HG03432 (cell line): ENCODE measurements around the gene IL23R.

ENCODE experiments used
- ATAC-seq: cut with Tn5 transposase; IDR thresholded peaks from one replicate; pipeline ENCODE4 v1.9.1; 2021; ENCODE audit warnings: mild to moderate bottlenecking, moderate library complexity; ENCODE audit not compliant: unreplicated experiment

Gene IL23R

GRCh38 chr1:67148516-67149178 lies 17.6 kb upstream of the IL23R start:
- ATAC-seq: peak; percentile 27

GRCh38 chr1:67149179-67149770 lies 17.0 kb upstream of the IL23R start:
- ATAC-seq: peak; percentile 93

GRCh38 chr1:67150931-67151330 lies 15.3 kb upstream of the IL23R start:
- ATAC-seq: no peak

GRCh38 chr1:67158401-67158800 lies 7.9 kb upstream of the IL23R start:
- ATAC-seq: no peak

- no peak for ATAC-seq
Measured at GRCh38 chr1:67159233-67159632, 7.0 kb upstream of the IL23R start.

GRCh38 chr1:67162954-67163353 lies 3.3 kb upstream of the IL23R start:
- peak; percentile 59 for ATAC-seq

GRCh38 chr1:67165468-67166041 lies 699 bp upstream of the IL23R start:
- no peak for ATAC-seq

- ATAC-seq: peak; percentile 38
Measured at GRCh38 chr1:67169496-67169895, 3.2 kb downstream of the IL23R start.

GRCh38 chr1:67169932-67170331 lies 3.7 kb downstream of the IL23R start:
- ATAC-seq: no peak

- ATAC-seq: no peak
Measured at GRCh38 chr1:67170751-67171573, 4.7 kb downstream of the IL23R start.

- ATAC-seq: peak; percentile 13
Measured at GRCh38 chr1:67171574-67171955, 5.3 kb downstream of the IL23R start.

- ATAC-seq: peak; percentile 51
Measured at GRCh38 chr1:67171978-67172377, 5.7 kb downstream of the IL23R start.

GRCh38 chr1:67173988-67174387 lies 7.7 kb downstream of the IL23R start:
- ATAC-seq: no peak

- no peak for ATAC-seq
Measured at GRCh38 chr1:67174716-67175284, 8.5 kb downstream of the IL23R start.

GRCh38 chr1:67175530-67176087 lies 9.4 kb downstream of the IL23R start:
- no peak for ATAC-seq

GRCh38 chr1:67184838-67185421 lies 18.7 kb downstream of the IL23R start:
- no peak for ATAC-seq

GRCh38 chr1:67188137-67188536 lies 21.9 kb downstream of the IL23R start:
- ATAC-seq: no peak

- ATAC-seq: no peak
Measured at GRCh38 chr1:67189953-67190352, 23.7 kb downstream of the IL23R start.

GRCh38 chr1:67190410-67190809 lies 24.2 kb downstream of the IL23R start:
- ATAC-seq: no peak

- ATAC-seq: no peak
Measured at GRCh38 chr1:67190942-67191341, 24.7 kb downstream of the IL23R start.
